ENCODE results near the gene GRK7. TPM values are rescaled to one million over a fixed set of nuclear protein-coding genes. Genes with fewer than 3 reads are reported as not detected.

GRK7 gene
- total and polyA plus RNA-seq, 9 of the 15 experiments (the other 6 are each of a cell fraction or from before 2014, with no cell fraction given): 0.01 to 0.08 (median 0.04) TPM; not detected in 3

GRCh38 chr3:141738022-141738890 lies 25.0 kb upstream of the GRK7 start, which contains the start of gene RNF7 (continued):
- TF ChIP-seq, protein P1, sequence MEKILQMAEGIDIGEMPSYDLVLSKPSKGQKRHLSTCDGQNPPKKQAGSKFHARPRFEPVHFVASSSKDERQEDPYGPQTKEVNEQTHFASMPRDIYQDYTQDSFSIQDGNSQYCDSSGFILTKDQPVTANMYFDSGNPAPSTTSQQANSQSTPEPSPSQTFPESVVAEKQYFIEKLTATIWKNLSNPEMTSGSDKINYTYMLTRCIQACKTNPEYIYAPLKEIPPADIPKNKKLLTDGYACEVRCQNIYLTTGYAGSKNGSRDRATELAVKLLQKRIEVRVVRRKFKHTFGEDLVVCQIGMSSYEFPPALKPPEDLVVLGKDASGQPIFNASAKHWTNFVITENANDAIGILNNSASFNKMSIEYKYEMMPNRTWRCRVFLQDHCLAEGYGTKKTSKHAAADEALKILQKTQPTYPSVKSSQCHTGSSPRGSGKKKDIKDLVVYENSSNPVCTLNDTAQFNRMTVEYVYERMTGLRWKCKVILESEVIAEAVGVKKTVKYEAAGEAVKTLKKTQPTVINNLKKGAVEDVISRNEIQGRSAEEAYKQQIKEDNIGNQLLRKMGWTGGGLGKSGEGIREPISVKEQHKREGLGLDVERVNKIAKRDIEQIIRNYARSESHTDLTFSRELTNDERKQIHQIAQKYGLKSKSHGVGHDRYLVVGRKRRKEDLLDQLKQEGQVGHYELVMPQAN (IDR thresholded peaks at IDR 0.05; ENCODE audit: borderline replicate concordance): peak; percentile 80; the same call in 1 of the 2 replicates
- TF ChIP-seq TFAM (CRISPR knock-in tag; conservative IDR thresholded peaks at IDR 0.05): no peak
- TF ChIP-seq RAD21 (CRISPR knock-in tag; conservative IDR thresholded peaks at IDR 0.05 in 1 of 2, IDR thresholded peaks at IDR 0.05 in 1 of 2): peak; percentile 86 to 95
- peak; percentile 85 for TF ChIP-seq SAP30 (IDR thresholded peaks at IDR 0.05; ENCODE audit: borderline replicate concordance, insufficient read depth, low read depth, low read length, poor library complexity, severe bottlenecking)
- TF ChIP-seq SMAD4 (CRISPR knock-in tag; conservative IDR thresholded peaks at IDR 0.05): peak; percentile 89
- TF ChIP-seq USF1 (CRISPR knock-in tag; IDR thresholded peaks at IDR 0.05): peak; percentile 37; the same call in 1 of the 2 replicates
- peak; percentile 79 for TF ChIP-seq CHD1 (IDR thresholded peaks at IDR 0.05; ENCODE audit: low read length)
- TF ChIP-seq ZNF695 (CRISPR knock-in tag; IDR thresholded peaks at IDR 0.05): no peak
- peak; percentile 87 for TF ChIP-seq C11orf30 (IDR thresholded peaks at IDR 0.05; ENCODE audit: low read depth)
- peak; percentile 98 for TF ChIP-seq POLR2G (IDR thresholded peaks at IDR 0.05; ENCODE audit: low read depth, low read length)
- peak; percentile 62 for TF ChIP-seq BHLHE40 (IDR thresholded peaks at IDR 0.05; ENCODE audit: low read length)
- peak; percentile 89 for TF ChIP-seq NBN (IDR thresholded peaks at IDR 0.05; ENCODE audit: low read depth)

All from K562 (cell line).